LHCN-M2 (cell line): ENCODE results near the gene WFIKKN1. TPM values are rescaled to one million over a fixed set of nuclear protein-coding genes. Genes with fewer than 3 reads are reported as not detected.

Source experiments
- DNase-seq: peaks from one replicate; pipeline ENCODE4 v3.0.0-alpha.2; 2012; ENCODE audit warnings: low read depth
- total RNA-seq: library from RNA; depleted of rRNA; stranded (reverse); fragments of >200 nt; gene quantifications from 2 replicates; pipeline ENCODE4 v1.2.3, GENCODE V29; 2014

WFIKKN1 gene
- total RNA-seq, 1 experiment from 2014 or later, result 0.06 TPM

- no peak for DNase-seq
Measured at GRCh38 chr16:674214-674881, 43.6 kb downstream of the WFIKKN1 start.

- DNase-seq, result no peak
Measured at GRCh38 chr16:674968-675883, 44.4 kb downstream of the WFIKKN1 start, which contains the start of gene RHBDL1. Gene RHBDL1, plus strand, starts transcription at chr16:675671. Its CDS starts 120 bp downstream, at chr16:675791.

GRCh38 chr16:675884-676564, 45.2 kb downstream of the WFIKKN1 start:
- DNase-seq, result no peak

GRCh38 chr16:676565-676902, 45.7 kb downstream of the WFIKKN1 start:
- no peak for DNase-seq

GRCh38 chr16:676913-677312, 46.1 kb downstream of the WFIKKN1 start:
- no peak for DNase-seq

- DNase-seq, result no peak
Measured at GRCh38 chr16:677316-678190, 46.8 kb downstream of the WFIKKN1 start.

- DNase-seq, result no peak
Measured at GRCh38 chr16:678209-678857, 47.5 kb downstream of the WFIKKN1 start.

GRCh38 chr16:678858-679813, 48.4 kb downstream of the WFIKKN1 start:
- DNase-seq, result no peak

GRCh38 chr16:679814-680624, 49.2 kb downstream of the WFIKKN1 start, which contains the start of gene STUB1:
Gene STUB1, plus strand, starts transcription at chr16:680410. Its CDS starts 116 bp downstream, at chr16:680526.
- DNase-seq, result peak; percentile 77

GRCh38 chr16:680625-680945, 49.8 kb downstream of the WFIKKN1 start:
- DNase-seq, result no peak

GRCh38 chr16:680967-681745, 50.4 kb downstream of the WFIKKN1 start:
- DNase-seq, result peak; percentile 48

GRCh38 chr16:681746-682427, 51.1 kb downstream of the WFIKKN1 start:
- peak; percentile 65 for DNase-seq

GRCh38 chr16:682493-683395, 52.0 kb downstream of the WFIKKN1 start:
- DNase-seq, result no peak

GRCh38 chr16:683396-684070, 52.7 kb downstream of the WFIKKN1 start:
- DNase-seq, result no peak
